Colon (tissue), 2 donors: ENCODE results near the gene PIP4K2B.

Experiments
- FAIRE-seq: peaks from 2 replicates; lab custom pipeline; 2012; peaks lifted over from hg19 to GRCh38; lab: Jason Lieb, UNC
- donor health status: control.
- donor health status: control.

The PIP4K2B gene

DNA sequence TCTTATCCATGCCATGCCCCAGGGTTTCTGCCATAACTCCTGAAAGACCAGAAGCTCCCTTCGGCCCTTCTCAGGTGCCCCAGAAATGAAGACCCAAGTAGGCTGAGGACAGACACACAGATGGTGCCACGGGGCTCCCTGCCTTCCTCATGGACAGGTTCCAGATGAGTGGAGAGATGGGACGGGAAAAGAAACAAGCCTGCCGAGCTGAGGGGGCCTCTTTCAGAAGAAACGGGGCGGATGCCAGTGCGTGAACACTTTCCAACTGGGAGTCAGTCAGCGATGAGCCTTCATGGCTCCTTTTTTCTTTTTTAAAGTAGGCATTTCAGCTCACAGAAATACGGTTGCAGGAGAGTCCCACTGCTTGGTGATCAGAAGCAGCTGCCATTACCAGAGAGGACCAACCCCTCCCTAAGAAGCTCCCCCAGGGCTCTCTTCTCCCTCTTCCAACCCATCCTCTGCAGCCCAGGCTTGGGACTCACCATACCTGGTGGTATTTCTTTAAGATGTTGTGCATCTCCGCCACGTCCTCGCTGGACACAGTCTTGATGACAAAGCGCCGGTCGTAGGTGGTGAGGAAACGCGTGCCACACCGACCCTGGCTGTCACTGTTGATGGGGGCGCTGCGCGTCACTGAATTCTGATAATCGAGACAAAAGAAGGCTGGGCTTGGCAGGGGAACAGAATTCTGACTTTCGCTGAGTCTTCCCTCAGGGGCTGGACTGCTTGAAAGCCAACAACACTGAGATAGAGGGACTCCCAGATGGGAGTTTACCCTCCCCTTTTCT lies 19.2 kb downstream of the PIP4K2B start:
- no peak for FAIRE-seq

DNA sequence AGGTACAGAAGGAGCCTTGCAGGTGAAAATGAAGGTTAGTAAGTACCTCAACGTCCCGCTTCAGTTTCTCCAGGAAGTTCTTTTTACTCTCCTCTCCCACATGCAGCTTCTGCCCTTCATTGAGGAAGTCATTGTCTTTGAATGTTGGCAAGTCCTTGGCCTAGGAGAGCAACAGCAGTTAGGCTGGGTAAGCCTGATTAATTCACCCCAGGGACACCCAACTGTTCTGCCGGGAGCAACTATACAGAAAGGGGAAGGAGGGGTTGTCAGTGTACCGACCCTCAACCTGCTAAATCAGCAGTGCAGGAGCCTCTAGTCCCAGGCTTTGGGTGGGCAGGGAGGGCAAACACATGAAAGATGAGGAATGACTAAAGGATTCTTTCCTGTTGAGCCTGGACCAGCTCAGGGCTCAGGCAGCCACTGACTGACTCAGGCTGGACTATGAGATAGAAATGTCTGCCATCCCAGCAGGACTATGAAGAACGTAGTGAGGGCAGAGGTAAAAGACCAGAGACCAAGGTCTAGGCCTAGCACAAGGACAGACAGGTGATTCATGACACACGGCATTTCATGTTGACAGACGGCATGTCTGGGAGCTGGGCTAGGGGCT lies 21.6 kb downstream of the PIP4K2B start:
- FAIRE-seq = no peak

DNA sequence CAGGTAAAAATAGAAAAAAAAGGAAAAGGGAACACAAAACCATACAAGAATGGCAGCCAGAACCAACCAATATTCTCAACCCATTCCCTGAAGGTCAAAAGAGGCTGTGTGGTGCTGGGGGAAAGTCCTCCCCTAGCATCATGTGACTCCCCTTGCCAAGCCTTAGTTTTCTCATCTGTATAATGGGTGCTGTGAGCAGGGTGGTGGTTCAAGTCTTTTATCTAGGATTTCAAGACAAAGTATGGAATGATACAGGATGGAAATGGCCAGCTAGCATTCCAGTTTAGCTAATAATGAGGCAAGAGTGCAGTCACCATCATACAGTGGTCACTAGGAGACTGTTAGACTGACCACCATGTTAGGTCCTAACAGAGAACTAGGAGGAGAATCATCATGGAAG lies 26.1 kb downstream of the PIP4K2B start:
- FAIRE-seq = no peak

DNA sequence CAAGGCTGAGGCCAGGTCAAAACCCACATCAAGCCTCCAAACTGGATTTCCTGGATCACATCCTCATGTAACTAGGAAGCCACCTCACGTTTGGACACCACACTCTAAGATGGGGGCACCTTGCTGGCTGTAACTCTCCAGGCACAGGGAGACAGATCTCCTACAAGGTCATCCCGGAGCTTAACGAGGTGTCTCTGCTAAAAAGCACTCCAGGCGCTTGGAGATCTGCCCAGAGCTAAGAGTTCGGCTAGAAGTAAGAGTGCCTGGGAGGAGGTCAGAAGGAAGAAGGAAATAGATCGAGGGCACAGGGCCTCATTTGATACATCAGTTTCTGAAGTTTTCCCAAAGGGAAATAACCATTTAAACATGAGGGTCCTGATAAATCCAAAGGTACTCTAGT lies 30.9 kb downstream of the PIP4K2B start:
- no peak for FAIRE-seq

DNA sequence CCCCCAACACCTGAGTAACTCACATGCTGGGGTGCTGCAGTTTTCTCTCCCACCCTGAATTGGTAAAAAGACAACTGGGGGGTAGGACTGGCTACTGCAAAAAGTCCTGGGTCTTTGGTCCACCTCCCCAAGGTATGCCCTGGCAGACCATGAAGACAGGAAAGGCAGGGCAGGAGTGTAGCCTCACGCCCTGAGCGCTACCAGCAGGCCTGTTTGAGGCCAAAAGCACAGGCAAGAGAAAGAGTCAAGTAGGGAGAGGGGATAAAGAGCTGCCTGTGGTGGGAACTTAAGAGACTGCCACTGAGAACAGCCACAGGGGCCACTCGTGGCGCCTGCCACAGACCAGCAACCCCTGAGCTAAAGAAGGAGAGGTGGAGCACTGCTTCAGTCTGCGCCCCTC lies 33.0 kb downstream of the PIP4K2B start:
- no peak for FAIRE-seq

DNA sequence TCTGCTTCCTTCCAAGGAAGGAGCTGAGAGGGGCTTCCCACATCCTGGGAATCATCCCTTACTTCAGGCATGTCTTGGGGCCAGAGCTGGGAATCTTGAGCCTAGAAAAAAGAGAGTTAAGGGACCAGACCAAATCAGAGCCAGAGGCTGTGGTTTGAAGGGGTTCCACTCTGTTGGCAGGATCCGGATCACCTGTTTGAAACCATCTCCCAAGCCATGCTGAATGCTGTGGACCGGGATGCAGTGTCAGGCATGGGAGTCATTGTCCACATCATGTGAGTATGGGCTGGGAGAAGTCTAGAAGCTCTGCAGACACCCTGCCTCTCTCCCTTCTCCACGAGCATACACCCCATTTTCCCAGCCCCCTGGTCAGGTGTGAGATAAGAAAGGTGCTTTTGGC lies 37.1 kb downstream of the PIP4K2B start:
- FAIRE-seq = no peak

DNA sequence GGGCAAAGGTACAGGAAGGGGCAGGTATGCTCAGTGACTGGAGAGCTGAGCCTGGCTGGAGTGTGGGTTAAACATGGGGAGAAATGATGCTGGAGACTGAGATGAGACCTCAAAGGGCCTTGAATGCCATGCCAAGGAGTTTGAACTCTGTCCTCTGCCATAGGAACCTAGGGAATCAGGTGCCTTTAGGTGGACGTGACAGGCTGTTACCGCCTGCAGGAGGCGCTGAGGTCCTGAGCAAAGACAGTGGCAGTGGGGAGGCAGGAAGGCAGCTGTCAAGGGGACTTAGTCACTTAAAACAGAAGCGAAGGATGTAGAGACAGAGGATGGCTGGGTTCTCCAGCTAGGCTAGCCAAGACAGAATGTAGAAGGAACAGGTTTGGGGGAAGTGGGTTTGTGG lies 37.7 kb downstream of the PIP4K2B start:
- FAIRE-seq = no peak

DNA sequence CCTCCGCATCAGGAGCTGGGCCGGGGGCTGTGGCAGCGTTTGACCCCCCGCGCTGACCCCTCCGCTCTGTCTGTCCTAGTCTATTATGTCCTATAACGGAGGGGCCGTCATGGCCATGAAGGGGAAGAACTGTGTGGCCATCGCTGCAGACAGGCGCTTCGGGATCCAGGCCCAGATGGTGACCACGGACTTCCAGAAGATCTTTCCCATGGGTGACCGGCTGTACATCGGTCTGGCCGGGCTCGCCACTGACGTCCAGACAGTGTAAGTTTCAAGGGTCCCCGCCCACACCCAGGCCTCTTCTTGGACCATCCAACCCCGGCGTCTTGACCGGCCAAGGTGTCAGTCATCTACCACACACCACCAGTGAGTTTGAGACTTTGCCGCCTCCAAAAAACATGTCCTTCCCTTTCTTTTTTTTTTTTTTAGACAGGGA lies 46.3 kb downstream of the PIP4K2B start:
- FAIRE-seq = no peak

DNA sequence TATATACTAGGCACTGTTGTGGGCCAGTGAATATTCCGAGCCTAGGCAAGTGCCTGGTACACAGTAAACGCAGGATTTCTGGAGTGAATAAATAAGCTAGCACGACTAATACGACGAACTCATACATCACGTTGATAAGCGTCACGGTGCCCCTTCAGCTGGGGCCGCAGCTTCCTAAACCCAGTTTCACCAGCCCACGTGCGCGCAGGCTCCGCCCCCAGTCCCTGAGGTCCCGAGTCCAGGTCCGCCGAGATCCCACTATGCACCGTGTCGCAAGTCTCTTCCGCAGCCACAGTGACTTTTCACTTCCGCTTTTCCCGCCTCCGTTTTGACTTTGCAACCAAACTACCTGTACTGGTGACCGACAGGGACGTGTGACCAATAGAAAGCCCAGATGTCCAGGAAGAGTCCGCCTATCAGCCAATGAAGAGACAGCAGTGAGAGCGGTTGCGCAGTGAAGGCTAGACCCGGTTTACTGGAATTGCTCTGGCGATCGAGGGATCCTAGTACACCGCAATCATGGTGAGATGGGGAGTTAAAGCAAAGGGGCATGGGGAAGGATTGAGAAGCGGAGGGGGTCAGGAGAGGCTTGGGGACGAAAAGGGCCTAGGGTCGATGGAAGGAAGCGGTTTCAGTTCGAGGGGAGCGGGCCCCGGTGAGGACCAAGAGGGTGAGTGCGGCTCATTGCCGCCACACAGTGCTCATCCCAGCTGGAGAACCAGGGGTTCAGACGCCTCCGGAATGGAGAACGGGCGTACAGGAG lies 46.9 kb downstream of the PIP4K2B start, which contains the start of gene PSMB3:
Gene PSMB3, plus strand, starts transcription at position 434 of the 763 bp plus-strand sequence. Its CDS starts 86 bp downstream, at position 520.
- no peak for FAIRE-seq

DNA sequence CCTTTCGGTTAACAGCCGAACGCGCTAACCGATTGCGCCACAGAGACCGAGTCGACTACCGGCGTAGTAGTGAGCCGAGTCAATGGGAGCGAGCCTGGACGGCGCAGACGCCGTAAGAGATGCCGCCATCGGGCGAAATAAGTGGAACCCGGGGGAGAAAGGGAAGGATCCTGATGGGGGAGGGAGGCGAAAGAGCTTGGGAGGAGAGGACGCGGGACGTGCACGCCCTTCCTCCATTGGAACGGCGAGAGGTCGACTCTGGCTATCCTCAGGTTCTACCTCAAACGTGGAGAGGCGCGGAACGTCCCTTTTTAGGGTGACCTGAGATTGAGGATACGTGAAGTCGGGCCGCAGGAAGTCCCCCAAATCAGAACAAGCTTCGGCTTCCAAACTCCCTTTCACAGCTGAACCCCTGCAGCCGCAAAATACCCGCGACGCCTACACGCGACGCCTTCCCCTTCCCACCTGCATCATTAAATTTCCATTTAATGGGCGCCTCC lies 47.5 kb downstream of the PIP4K2B start:
- FAIRE-seq = no peak

DNA sequence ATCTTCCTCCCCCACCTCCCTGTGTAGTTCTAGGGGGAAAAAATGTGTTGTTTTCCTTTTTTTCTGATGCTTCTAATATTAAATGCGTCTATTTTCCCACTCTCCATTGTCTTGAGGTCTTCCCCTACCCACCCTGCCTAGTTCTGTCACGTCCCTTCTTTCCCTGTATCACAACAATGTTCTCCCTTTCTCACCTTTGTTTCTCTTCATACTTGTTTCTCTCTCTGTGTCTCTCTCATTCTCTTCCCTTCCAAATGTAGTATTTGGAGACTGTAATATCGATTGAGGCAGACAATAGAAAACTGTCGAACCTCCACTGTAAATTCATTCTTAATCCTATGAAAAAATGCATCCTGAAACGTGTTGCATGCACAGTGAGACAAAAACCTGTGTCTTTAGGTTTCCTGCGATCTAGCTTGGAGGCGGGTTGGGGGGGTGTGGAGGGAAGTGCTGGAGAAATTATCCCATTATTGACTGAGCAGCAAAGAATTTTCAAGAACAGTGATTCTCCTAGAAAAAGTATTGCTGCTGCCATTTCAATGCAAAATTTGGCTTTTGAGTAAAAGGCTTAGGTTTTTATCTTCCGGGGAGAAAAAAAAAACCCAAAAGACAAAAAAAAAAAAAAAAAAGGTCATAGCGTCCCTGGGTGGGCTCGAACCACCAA lies 48.1 kb downstream of the PIP4K2B start:
- no peak for FAIRE-seq

DNA sequence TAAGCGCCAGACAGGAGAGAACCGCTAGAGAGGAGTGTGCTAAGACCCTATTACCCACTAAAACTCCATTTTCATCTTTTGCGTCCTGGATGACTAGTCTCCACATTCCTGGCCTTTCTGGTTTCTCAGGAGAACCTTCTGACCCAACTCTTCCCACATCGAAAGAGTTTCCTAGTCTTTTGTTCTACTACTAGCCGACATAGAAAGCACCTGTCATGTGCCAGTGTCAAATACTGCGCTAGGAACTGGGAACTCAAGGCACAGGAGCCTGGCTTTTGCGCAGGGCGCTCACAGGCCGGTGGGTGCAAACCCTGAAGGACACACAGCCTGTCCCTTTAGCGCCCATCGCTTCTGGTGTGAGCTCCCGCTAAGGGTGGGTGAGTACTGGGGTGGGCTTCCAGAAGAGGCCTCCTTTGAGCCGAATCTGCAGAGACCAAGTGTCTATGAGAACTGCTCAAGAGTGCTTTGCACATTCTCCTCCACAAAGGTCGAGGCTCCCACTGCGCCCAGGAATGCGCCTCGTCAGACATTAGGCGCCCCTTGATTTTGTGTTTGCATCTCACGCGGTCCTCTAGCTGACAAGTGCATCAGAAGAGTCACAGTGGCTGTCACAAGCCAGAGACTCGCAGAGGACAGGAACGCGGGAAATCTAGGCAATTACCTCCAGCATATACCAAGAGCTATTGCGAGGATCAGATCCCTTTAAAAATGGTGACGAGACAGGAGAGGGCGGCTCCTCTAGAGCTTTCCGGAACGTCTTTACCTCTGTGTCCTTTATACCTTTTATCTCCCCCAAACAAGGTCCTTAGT lies 48.8 kb downstream of the PIP4K2B start:
- FAIRE-seq = no peak

DNA sequence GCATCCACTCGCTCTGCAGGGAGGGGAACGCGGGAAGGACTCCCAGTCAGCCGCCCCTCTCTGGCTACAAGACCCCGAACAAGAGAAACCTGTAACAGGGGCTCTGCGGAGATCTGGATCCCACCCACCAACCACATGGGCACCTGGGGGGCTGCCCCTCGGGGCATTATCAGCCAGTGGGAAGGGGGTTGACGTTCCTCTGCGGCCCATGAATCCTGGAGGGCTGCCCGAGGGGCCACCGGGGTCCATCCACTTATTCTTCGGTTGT lies 49.4 kb downstream of the PIP4K2B start:
- no peak for FAIRE-seq

DNA sequence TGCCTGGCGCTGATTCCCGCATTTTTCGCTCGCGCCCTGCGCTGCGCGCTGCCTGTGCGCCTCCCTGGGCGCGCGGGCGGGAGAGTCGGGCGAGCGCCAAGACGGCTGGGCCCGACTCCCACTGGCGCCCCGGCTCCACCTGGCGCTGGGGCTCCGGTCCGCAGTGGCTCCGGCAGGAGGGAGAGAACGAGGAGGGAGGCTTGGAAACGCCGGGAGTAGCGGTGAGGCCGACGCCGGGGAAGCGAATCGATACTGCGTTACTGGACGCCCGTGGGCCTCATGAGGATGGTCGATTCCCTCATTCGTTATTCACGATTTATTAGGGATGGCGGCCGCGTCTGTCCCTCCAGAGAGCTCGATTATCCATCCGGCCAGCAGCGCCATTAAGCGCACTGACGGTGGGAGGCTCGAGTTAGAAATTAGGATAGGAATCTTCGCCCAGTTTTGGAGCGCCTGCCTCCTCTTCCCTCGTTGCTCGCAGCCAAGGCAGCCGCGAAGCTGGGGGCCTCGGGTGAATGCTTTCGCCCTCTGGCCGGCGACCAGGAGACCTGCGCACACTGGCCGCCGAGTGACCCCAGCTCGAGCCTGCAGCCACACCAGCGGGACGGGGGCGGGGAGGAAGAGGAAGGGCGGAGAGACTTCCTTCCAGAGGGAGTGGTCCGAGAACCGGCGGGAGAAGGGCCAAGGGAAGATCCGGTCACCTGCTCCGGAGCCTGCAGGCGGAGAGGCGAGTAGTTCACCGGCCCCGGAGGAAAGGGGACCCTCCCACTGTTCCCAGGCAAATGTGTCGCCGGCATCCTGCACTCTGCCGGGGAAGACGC lies 49.9 kb downstream of the PIP4K2B start:
- no peak for FAIRE-seq

DNA sequence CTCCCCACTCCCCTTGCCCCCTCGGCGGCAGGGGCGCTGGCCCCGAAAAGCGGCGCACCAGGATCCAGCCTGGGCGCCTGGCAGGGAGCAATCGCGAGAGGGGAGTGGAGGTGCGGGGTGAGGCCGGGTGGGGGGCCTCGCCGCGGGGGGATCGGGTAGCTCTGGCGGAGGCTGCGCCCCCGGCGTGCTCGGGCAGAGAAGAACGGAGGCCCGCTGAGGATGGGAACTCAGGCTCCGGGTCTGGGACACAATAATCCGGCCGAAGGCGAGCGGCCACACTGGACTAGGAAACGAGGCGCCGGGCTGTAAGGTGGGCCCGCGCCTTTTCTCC lies 50.5 kb downstream of the PIP4K2B start:
- FAIRE-seq = no peak

DNA sequence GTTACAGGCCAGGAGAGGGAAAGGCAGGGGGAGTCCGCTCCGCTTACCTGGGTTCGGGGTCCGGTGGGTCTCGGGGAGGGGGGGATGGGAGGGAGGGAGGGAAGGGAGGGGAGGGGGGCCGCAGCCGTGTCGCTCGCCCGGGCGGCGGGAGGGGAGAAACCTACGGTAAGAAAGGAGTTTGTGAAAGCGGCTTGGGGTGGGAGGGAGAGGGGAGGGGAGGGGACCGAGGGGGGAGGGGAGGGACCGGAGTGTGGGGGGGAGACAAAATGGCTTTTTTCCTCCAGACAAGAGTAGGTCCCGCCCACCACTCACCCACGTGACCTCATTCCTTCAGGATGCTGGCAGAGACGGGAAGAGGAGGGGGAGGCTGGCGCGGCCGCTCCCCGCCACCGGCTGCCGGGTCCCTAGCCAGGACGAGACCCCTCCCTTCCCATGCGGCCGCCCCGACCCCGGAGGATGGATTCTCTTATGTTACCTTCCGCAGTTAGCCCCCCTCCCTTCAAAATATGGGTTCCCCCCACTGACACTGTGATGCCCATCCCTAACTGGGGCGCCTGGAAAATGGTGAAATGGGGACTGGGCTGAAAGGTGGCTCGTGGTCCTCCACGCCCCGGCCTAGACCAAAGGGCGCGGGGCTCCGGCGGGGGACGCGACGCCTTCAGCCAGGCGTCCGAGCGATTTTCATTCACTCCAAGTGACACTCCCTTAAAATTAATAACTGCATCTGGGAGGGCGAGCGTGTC lies 51.0 kb downstream of the PIP4K2B start, which contains the start of gene PCGF2:
Gene PCGF2, minus strand, starts transcription at position 188 of the 743 bp plus-strand sequence. CDS start 7,934 bp downstream, outside the sequence.
- no peak for FAIRE-seq

DNA sequence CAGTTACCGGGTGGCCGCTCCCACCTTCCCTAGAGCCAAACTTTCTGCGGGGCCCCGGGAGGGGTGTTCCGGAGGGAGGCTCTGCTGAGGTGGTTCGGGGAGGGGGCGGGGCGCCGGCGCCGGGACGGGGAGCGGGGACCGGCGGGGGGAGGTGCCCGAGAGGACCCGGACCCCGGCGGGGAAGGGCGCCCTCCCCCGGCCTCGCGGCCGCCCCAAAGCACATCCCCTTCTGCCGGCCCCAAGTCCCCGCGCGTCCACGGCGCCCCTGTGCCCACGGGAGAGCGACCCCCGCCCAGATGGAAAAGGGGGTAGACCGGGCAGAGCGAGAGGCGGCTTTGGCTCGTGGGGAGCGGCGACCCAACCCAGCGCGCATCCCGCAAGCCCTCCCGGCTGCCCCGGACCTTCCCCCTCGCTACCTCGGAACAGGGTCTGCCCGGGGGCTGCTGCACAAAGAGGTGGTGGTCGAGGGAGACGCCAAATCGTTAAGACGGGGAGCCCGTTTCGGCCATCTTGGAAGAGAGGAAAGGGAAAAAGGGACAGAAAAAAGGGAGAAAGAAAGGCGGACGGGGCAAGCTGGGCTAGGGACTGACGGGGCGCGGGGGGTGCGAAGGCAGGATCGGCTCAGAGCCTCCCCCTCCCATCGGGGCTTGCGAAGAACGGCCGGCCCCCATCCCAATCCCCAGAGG lies 51.8 kb downstream of the PIP4K2B start:
- no peak for FAIRE-seq

DNA sequence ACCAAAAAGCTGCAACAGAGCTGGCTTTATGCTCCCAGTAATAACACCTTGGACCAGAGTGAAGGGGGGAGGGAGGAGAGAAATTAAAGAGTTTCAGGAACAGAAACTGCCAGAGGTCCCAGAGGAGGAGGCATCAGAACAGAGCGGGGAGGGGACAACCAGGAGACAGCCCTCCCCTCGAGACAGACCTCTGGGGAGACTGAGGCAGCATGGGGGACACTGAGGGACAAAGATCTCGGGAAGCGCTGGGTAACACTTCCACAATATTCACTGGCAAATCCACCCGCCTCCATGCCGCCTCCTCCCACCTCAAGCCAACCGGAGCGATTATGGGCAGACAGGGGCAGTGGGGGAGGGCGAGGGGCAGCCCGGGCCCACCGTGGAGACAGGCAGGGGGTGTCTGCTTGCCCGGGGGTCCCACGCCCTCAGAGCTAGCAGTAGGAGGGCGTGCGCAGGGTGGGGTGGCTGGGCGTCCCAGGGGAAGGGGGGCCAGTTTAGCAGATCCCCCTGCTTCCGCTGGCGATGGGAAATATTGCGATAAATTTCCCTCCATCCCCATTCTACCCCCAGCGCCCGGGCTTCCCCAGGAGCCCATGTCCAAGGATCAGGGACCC lies 52.4 kb downstream of the PIP4K2B start:
- FAIRE-seq = no peak
